Dermis lymphatic vessel endothelial cell (primary cell): ENCODE data around the gene KRTAP9-9. TPM values are rescaled to one million over a fixed set of nuclear protein-coding genes. Genes with fewer than 3 reads are reported as not detected.

Experiments
- total RNA-seq: library from RNA; depleted of rRNA; stranded (reverse); fragments of >200 nt; gene quantifications from 2 replicates; pipeline ENCODE4 v1.2.1, GENCODE V29; 2014

KRTAP9-9 gene
- not detected in 2 replicates for total RNA-seq

GRCh38 chr17:41255381-41256290 is at the start of gene KRTAP9-9:
KRTAP9-9 (plus strand) TSS chr17:41255384.

DNA sequence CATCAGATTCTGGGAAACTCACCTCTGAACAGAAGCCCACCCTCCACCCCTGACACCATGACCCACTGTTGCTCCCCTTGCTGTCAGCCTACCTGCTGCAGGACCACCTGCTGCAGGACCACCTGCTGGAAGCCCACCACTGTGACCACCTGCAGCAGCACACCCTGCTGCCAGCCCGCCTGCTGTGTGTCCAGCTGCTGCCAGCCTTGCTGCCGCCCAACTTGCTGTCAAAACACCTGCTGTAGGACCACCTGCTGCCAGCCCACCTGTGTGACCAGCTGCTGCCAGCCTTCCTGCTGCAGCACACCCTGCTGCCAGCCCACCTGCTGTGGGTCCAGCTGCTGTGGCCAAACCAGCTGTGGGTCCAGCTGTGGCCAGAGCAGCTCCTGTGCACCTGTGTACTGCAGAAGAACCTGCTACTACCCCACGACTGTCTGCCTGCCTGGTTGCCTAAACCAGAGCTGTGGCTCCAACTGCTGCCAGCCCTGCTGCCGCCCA is 28.5 kb upstream of the KRTAP9-9 start, which contains the start of gene KRTAP9-2:
TSS of gene KRTAP9-2 (plus strand) at position 51 of the 498 bp plus-strand sequence. CDS start at position 58, 7 bp downstream.

DNA sequence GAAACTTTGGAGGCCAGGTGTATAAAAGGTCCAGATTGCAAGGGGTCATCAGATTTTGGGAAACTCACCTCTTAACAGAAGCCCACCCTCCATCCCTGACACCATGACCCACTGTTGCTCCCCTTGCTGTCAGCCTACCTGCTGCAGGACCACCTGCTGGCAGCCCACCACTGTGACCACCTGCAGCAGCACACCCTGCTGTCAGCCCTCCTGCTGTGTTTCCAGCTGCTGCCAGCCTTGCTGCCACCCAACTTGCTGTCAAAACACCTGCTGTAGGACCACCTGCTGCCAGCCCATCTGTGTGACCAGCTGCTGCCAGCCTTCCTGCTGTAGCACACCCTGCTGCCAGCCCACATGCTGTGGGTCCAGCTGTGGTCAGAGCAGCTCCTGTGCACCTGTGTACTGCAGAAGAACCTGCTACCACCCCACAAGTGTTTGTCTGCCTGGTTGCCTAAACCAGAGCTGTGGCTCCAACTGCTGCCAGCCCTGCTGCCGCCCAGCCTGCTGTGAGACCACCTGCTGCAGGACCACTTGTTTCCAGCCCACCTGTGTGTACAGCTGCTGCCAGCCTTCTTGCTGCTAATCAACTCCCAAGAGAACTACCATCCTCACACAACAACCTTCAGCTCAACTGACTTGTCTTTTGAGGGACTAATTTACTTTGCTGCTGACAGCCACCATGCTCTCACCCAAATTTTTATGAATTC is 22.6 kb upstream of the KRTAP9-9 start, which contains the start of gene KRTAP9-3:
TSS of gene KRTAP9-3 (plus strand) at position 51 of the 707 bp plus-strand sequence. CDS start at position 104, 53 bp downstream.

GRCh38 chr17:41237949-41238437 is 17.2 kb upstream of the KRTAP9-9 start, which contains the start of gene KRTAP9-8:
KRTAP9-8 (plus strand) TSS chr17:41237999; CDS start chr17:41238052, 53 bp downstream.

GRCh38 chr17:41249637-41250240 is 5.4 kb upstream of the KRTAP9-9 start, which contains the start of gene KRTAP9-4:
KRTAP9-4 (plus strand) TSS chr17:41249687; CDS start chr17:41249721, 34 bp downstream.

DNA sequence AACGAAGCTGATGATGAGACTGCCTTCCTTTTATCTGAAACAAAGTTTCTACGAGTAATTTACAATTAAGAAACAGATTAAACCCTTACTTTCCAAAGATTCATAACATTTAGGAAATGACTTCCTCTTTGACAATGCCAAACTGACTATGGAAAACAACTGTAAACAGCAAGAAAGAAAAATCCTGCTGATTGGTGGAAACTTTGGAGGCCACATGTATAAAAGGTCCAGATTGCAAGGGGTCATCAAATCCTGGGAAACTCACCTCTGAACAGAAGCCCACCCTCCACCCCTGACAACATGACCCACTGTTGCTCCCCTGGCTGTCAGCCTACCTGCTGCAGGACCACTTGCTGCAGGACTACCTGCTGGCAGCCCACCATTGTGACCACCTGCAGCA is 9.9 kb downstream of the KRTAP9-9 start, which contains the start of gene KRTAP9-6:
TSS of gene KRTAP9-6 (plus strand) at position 301 of the 400 bp plus-strand sequence. CDS start at position 301, 0 bp downstream.

DNA sequence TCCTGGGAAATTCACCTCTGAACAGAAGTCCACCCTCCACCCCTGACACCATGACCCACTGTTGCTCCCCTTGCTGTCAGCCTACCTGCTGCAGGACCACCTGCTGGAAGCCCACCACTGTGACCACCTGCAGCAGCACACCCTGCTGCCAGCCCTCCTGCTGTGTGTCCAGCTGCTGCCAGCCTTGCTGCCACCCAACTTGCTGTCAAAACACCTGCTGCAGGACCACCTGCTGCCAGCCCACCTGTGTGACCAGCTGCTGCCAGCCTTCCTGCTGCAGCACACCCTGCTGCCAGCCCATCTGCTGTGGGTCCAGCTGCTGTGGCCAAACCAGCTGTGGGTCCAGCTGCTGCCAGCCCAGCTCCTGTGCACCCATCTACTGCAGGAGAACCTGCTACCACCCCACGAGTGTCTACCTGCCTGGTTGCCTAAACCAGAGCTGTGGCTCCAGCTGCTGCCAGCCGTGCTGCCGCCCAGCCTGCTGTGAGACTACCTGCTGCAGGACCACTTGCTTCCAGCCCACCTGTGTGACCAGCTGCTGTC is 20.5 kb downstream of the KRTAP9-9 start, which contains the start of gene KRTAP9-7:
TSS of gene KRTAP9-7 (plus strand) at position 51 of the 543 bp plus-strand sequence. CDS start at position 51, 0 bp downstream.

GRCh38 chr17:41301916-41302901 is 47.0 kb downstream of the KRTAP9-9 start, which contains the start of gene KRTAP29-1:
KRTAP29-1 (minus strand) TSS chr17:41302851; CDS start chr17:41302851, 0 bp downstream.

Other genes starting within 250 kb of the KRTAP9-9 start
- gene KRTAP3-1, start 246.3 kb upstream of the KRTAP9-9 start, total RNA-seq: not detected in 2 replicates
- gene KRTAP1-5, start 228.2 kb upstream of the KRTAP9-9 start, total RNA-seq: not detected in 2 replicates
- not detected in 2 replicates for gene KRTAP1-4, start 225.2 kb upstream of the KRTAP9-9 start, total RNA-seq
- not detected in 2 replicates for gene KRTAP1-3, start 220.5 kb upstream of the KRTAP9-9 start, total RNA-seq
- gene KRTAP1-1, start 213.9 kb upstream of the KRTAP9-9 start, total RNA-seq: not detected in 2 replicates
- not detected in 2 replicates for gene KRTAP2-1, start 208.1 kb upstream of the KRTAP9-9 start, total RNA-seq
- not detected in 2 replicates for gene KRTAP2-2, start 200.2 kb upstream of the KRTAP9-9 start, total RNA-seq
- gene KRTAP2-3, start 195.3 kb upstream of the KRTAP9-9 start, total RNA-seq: not detected in 2 replicates
- gene KRTAP2-4, start 189.5 kb upstream of the KRTAP9-9 start, total RNA-seq: not detected in 2 replicates
- gene KRTAP4-7, start 171.2 kb upstream of the KRTAP9-9 start, total RNA-seq: not detected in 2 replicates
- gene KRTAP4-8, start 157.2 kb upstream of the KRTAP9-9 start, total RNA-seq: not detected in 2 replicates
- not detected in 2 replicates for gene KRTAP4-16, start 153.2 kb upstream of the KRTAP9-9 start, total RNA-seq
- gene KRTAP4-9, start 150.0 kb upstream of the KRTAP9-9 start, total RNA-seq: not detected in 2 replicates
- not detected in 2 replicates for gene KRTAP4-11, start 137.0 kb upstream of the KRTAP9-9 start, total RNA-seq
- gene KRTAP4-12, start 131.2 kb upstream of the KRTAP9-9 start, total RNA-seq: not detected in 2 replicates
- gene KRTAP4-6, start 114.8 kb upstream of the KRTAP9-9 start, total RNA-seq: not detected in 2 replicates
- not detected in 2 replicates for gene KRTAP4-5, start 105.6 kb upstream of the KRTAP9-9 start, total RNA-seq
- not detected in 2 replicates for gene KRTAP4-4, start 94.6 kb upstream of the KRTAP9-9 start, total RNA-seq
- not detected in 2 replicates for gene KRTAP4-3, start 87.2 kb upstream of the KRTAP9-9 start, total RNA-seq
- gene KRTAP4-2, start 77.2 kb upstream of the KRTAP9-9 start, total RNA-seq: not detected in 2 replicates
- gene KRTAP4-1, start 70.5 kb upstream of the KRTAP9-9 start, total RNA-seq: not detected in 2 replicates
- gene KRTAP9-1, start 65.5 kb upstream of the KRTAP9-9 start, total RNA-seq: not detected in 2 replicates
- not detected in 2 replicates for gene KRTAP9-2, start 28.7 kb upstream of the KRTAP9-9 start, total RNA-seq
- not detected in 2 replicates for gene KRTAP9-3, start 22.9 kb upstream of the KRTAP9-9 start, total RNA-seq
- not detected in 2 replicates for gene KRTAP9-8, start 17.4 kb upstream of the KRTAP9-9 start, total RNA-seq
- gene KRTAP9-4, start 5.7 kb upstream of the KRTAP9-9 start, total RNA-seq: not detected in 2 replicates
- not detected in 2 replicates for gene KRTAP9-6, start 10.0 kb downstream of the KRTAP9-9 start, total RNA-seq
- gene KRTAP9-7, start 20.3 kb downstream of the KRTAP9-9 start, total RNA-seq: not detected in 2 replicates
- not detected in 2 replicates for gene KRTAP29-1, start 47.5 kb downstream of the KRTAP9-9 start, total RNA-seq
- gene KRTAP16-1, start 53.9 kb downstream of the KRTAP9-9 start, total RNA-seq: not detected in 2 replicates
- not detected in 2 replicates for gene KRTAP17-1, start 60.3 kb downstream of the KRTAP9-9 start, total RNA-seq
- gene KRT33A, start 95.4 kb downstream of the KRTAP9-9 start, total RNA-seq: not detected in 2 replicates
- not detected in 2 replicates for gene KRT33B, start 114.4 kb downstream of the KRTAP9-9 start, total RNA-seq
- not detected in 2 replicates for gene KRT34, start 126.9 kb downstream of the KRTAP9-9 start, total RNA-seq
- not detected in 2 replicates for gene KRT31, start 142.2 kb downstream of the KRTAP9-9 start, total RNA-seq
- not detected in 2 replicates for gene KRT37, start 169.2 kb downstream of the KRTAP9-9 start, total RNA-seq
- not detected in 2 replicates for gene KRT38, start 185.6 kb downstream of the KRTAP9-9 start, total RNA-seq
- gene KRT32, start 212.0 kb downstream of the KRTAP9-9 start, total RNA-seq: not detected in 2 replicates
- gene KRT35, start 225.8 kb downstream of the KRTAP9-9 start, total RNA-seq: not detected in 2 replicates
- gene KRT36, start 234.5 kb downstream of the KRTAP9-9 start, total RNA-seq: 0.22 and 0.34 TPM in 2 replicates